ENCODE measurements around the gene CSNK1A1.

The CSNK1A1 gene

DNA sequence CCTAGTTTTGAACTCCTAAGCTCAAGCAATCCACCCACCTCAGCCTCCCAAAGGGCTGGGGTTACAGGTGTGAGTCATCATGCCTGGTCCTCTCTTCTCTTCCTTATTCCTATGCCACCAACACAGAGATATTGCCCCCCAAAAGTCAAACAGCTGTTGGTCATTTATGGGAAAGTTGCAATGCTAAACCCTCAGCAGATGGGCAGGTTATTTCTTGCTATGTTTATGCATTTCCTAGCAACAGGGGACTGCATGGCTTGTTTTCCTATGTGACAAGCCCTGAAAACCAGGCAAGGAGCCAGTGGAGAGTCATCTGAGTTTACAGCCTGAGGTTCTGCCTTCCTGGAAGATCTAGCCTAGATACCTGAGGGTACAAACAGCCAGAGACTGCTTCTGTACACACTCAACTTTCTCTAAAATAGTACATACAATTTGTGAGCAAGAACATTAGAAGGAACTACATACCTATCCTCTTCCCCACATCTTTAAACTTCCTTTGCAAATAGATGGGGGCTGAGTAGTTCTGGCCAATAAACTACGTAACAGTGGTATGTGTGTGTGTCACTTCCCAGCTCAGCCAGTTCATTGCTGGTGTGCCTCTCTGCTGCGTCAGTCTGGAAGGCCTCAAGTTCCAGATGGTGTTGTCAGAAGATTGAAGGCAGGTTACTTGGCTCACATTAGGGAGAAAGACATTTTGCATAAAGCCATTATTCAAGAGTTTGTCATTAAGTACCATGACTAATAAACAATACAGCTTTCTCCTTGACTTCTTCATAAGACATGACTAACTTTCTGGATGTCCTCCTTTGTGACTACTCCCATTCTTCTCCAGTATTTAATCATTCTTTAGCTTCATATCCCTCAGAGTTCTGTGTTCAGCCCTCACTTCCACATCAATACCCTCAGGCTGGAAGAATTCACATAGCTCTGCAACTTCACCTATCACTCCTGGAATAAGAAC lies 65.3 kb downstream of the CSNK1A1 start:
- TF ChIP-seq FOXP2 (optimal IDR thresholded peaks at IDR 0.05; ENCODE audit: borderline replicate concordance, extremely low read depth, extremely low read length, insufficient read depth) (no peak), SIN3A (IDR thresholded peaks at IDR 0.05; ENCODE audit: borderline replicate concordance, insufficient read depth, low read length) (no peak), POLR2AphosphoS5 (IDR thresholded peaks at IDR 0.05; ENCODE audit: low read depth, low read length) (no peak)

DNA sequence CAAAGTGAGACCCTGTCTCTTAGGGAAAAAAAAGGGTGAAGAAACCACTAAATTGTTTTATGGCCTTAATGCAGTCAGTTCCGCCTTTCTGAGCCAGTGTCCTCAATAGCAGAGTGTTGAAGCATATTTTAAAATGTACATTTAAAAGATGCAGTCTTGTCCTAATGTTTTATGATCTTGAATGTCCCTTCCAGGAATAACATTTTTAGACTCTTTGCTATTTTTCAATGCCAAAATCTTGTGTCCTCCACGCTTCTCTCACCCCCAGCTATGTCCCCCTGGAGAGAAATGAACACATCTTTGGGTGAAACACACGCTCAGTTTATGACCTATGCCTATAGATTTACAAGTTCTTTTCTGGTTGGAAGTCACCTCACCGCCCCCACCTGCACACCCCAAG lies 69.8 kb downstream of the CSNK1A1 start:
- TF ChIP-seq TAF1 (IDR thresholded peaks at IDR 0.05; ENCODE audit: borderline replicate concordance, insufficient read depth, low read length) (no peak), POLR2AphosphoS5 (IDR thresholded peaks at IDR 0.05; ENCODE audit: low read depth, low read length) (no peak)
- TF ChIP-seq, protein P1, sequence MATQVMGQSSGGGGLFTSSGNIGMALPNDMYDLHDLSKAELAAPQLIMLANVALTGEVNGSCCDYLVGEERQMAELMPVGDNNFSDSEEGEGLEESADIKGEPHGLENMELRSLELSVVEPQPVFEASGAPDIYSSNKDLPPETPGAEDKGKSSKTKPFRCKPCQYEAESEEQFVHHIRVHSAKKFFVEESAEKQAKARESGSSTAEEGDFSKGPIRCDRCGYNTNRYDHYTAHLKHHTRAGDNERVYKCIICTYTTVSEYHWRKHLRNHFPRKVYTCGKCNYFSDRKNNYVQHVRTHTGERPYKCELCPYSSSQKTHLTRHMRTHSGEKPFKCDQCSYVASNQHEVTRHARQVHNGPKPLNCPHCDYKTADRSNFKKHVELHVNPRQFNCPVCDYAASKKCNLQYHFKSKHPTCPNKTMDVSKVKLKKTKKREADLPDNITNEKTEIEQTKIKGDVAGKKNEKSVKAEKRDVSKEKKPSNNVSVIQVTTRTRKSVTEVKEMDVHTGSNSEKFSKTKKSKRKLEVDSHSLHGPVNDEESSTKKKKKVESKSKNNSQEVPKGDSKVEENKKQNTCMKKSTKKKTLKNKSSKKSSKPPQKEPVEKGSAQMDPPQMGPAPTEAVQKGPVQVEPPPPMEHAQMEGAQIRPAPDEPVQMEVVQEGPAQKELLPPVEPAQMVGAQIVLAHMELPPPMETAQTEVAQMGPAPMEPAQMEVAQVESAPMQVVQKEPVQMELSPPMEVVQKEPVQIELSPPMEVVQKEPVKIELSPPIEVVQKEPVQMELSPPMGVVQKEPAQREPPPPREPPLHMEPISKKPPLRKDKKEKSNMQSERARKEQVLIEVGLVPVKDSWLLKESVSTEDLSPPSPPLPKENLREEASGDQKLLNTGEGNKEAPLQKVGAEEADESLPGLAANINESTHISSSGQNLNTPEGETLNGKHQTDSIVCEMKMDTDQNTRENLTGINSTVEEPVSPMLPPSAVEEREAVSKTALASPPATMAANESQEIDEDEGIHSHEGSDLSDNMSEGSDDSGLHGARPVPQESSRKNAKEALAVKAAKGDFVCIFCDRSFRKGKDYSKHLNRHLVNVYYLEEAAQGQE (IDR thresholded peaks at IDR 0.05; ENCODE audit: insufficient read depth in 1 of 2, low read depth in 2 of 2, low read length in 2 of 2) = no peak

DNA sequence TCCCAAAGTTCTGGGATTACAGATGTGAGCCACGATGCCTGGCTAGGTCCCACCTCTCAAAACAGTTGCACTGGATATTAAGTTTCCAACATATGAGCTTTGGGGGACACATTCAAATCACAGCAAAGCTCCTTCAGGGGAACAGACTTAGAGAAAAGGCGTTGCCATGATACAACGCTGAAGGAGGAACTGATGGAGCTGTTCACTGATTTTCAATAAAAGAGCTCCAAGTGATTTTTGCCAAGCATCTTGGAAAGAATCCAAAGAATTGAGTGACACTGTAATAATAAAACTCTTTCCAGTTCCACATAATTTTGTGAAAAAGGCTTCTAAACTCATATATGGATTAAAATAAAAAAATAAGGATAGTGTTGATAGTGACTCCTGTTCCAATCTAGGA lies 72.5 kb downstream of the CSNK1A1 start:
- TF ChIP-seq, protein P1 (IDR thresholded peaks at IDR 0.05; ENCODE audit: insufficient read depth in 1 of 2, low read depth in 2 of 2, low read length in 2 of 2) = no peak
- TF ChIP-seq SIN3A (IDR thresholded peaks at IDR 0.05; ENCODE audit: borderline replicate concordance, insufficient read depth, low read length) (no peak), POLR2AphosphoS5 (IDR thresholded peaks at IDR 0.05; ENCODE audit: low read depth, low read length) (no peak), FOXP2 (optimal IDR thresholded peaks at IDR 0.05; ENCODE audit: borderline replicate concordance, extremely low read depth, extremely low read length, insufficient read depth) (no peak), TAF1 (IDR thresholded peaks at IDR 0.05; ENCODE audit: borderline replicate concordance, insufficient read depth, low read length) (no peak)

DNA sequence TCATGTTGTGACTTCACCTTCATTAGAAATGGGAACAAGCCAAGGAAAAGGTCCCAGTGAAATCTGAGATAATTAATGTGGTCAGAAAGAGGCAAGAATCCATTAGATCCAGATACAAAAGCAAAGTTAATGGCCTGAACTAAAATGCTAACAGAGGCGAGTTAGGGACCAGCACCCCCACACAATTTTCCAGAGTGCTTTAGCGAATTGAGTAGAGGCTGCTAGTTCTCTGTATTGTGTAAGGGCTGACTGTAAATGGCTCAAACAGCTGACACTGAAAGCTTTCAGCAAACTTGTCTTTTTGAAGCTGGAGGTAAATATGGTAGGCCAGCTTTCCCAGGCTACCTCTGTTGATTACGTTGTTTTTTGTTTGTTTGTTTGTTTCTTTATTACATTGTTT lies 75.5 kb downstream of the CSNK1A1 start:
- TF ChIP-seq TAF1 (IDR thresholded peaks at IDR 0.05; ENCODE audit: borderline replicate concordance, insufficient read depth, low read length) = no peak
- TF ChIP-seq, protein P1 (IDR thresholded peaks at IDR 0.05; ENCODE audit: insufficient read depth in 1 of 2, low read depth in 2 of 2, low read length in 2 of 2) = no peak

DNA sequence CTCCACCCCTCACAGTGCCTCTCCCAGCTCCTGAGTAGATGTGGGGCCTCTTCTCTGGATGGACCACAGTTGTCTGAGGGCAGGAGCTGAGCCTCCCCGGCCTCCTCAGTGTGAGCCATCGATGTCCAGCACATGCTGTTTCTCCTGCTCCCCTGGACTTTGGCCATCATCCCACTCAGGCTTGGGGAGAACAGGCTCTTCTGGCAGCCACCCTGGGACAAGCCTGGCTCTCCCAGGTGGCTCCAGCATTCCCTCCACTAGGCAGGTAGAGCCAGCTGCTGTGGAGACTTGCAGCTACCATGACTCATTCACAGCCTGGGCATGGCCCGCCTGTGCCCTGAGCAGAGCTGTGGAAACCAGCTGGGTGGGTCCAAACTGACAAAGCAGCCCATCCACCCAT lies 77.0 kb downstream of the CSNK1A1 start:
- TF ChIP-seq SIN3A (IDR thresholded peaks at IDR 0.05; ENCODE audit: borderline replicate concordance, insufficient read depth, low read length) (no peak), POLR2AphosphoS5 (IDR thresholded peaks at IDR 0.05; ENCODE audit: low read depth, low read length) (no peak), FOXP2 (optimal IDR thresholded peaks at IDR 0.05; ENCODE audit: borderline replicate concordance, extremely low read depth, extremely low read length, insufficient read depth) (no peak), TAF1 (IDR thresholded peaks at IDR 0.05; ENCODE audit: borderline replicate concordance, insufficient read depth, low read length) (no peak)
- TF ChIP-seq, protein P1 (IDR thresholded peaks at IDR 0.05; ENCODE audit: insufficient read depth in 1 of 2, low read depth in 2 of 2, low read length in 2 of 2) = no peak

Data from PFSK-1 (cell line).